Calu3 (cell line): ENCODE results near the gene DNMT3B. TPM values are rescaled to one million over a fixed set of nuclear protein-coding genes. Genes with fewer than 3 reads are reported as not detected.

Source experiments
- BruUV-seq: library from RNA; stranded (reverse); fragments of 400-500 nt; replicated peaks from 2 replicates; lab custom pipeline; 2021; lab: Mats Ljungman, UMichigan
- CTCF ChIA-PET: fragments of 300-600 bp; sonication (Branson Sonifier 250); formaldehyde crosslinking; loops from one replicate; lab custom pipeline; 2022; ENCODE audit warnings: antibody characterized with exemption; lab: Charles Lee
- DNase-seq: peaks from one replicate; pipeline ENCODE4 v3.0.0; 2022
- H3K27ac Mint-ChIP-seq: one replicate; pipeline ENCODE4 v1.8.0; 2022; ENCODE audit warnings: mixed read lengths; ENCODE audit not compliant: unreplicated experiment
- H3K27me3 Mint-ChIP-seq: one replicate; pipeline ENCODE4 v1.8.0; 2022; ENCODE audit warnings: mixed read lengths; ENCODE audit not compliant: unreplicated experiment
- H3K36me3 Mint-ChIP-seq: one replicate; pipeline ENCODE4 v1.8.0; 2022; ENCODE audit warnings: mild to moderate bottlenecking, moderate library complexity, mixed read lengths; ENCODE audit not compliant: insufficient read depth, unreplicated experiment
- H3K4me1 Mint-ChIP-seq: one replicate; pipeline ENCODE4 v1.8.0; 2022; ENCODE audit warnings: mild to moderate bottlenecking, low read depth, mixed read lengths; ENCODE audit not compliant: unreplicated experiment
- H3K4me3 Mint-ChIP-seq: one replicate; pipeline ENCODE4 v1.8.0; 2022; ENCODE audit warnings: mild to moderate bottlenecking, low read depth, moderate library complexity, mixed read lengths; ENCODE audit not compliant: unreplicated experiment
- H3K9me3 Mint-ChIP-seq: one replicate; pipeline ENCODE4 v1.8.0; 2022; ENCODE audit warnings: low read depth, mixed read lengths; ENCODE audit not compliant: unreplicated experiment
- intact Hi-C: fragments of 100-400 bp; cut with micrococcal nuclease; formaldehyde crosslinking; loops from one replicate; pipeline ENCODE4 v1.10.0; 2022; ENCODE audit not compliant: unreplicated experiment
- total RNA-seq: library from RNA; stranded (reverse); gene quantifications from 2 replicates; pipeline ENCODE4 v1.2.3, GENCODE V29; 2022
- TF ChIP-seq, protein P1 (sequence below): fragments of 200-600 bp; IDR thresholded peaks from one replicate; pipeline ENCODE4 v1.8.0; 2022; ENCODE audit warnings: antibody characterized with exemption; ENCODE audit not compliant: unreplicated experiment

The DNMT3B gene
- total RNA-seq, 1 experiment from 2014 or later = 10.8 TPM

DNA sequence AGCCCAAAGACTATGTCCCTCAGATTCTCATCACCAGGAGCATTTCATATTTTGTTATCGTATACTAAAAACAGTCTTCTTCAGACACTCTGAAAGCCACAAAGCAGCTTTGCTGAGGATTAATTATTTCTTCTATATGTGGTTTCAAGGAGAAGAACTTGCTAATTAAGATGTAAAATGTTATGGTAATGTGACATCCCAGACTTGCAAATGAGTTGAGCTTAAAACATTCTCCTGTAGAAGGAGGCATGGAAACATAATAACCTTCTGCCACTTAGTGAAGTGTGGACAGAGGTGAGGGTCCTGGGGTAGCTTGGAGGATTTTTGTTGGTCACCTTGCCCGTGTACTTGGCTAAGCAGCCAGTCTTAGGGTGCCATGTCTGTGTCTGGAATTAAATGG is 40.9 kb downstream of the DNMT3B start:
- Mint-ChIP-seq H3K27me3 (no peaks in the 10 kb centered on the region), H3K36me3 (no peaks in the 10 kb centered on the region), H3K4me3 (no peak overlapping the region), H3K9me3 (no peaks in the 10 kb centered on the region), H3K27ac (no peak overlapping the region), H3K4me1 (no peaks in the 10 kb centered on the region)
- TF ChIP-seq, protein P1, sequence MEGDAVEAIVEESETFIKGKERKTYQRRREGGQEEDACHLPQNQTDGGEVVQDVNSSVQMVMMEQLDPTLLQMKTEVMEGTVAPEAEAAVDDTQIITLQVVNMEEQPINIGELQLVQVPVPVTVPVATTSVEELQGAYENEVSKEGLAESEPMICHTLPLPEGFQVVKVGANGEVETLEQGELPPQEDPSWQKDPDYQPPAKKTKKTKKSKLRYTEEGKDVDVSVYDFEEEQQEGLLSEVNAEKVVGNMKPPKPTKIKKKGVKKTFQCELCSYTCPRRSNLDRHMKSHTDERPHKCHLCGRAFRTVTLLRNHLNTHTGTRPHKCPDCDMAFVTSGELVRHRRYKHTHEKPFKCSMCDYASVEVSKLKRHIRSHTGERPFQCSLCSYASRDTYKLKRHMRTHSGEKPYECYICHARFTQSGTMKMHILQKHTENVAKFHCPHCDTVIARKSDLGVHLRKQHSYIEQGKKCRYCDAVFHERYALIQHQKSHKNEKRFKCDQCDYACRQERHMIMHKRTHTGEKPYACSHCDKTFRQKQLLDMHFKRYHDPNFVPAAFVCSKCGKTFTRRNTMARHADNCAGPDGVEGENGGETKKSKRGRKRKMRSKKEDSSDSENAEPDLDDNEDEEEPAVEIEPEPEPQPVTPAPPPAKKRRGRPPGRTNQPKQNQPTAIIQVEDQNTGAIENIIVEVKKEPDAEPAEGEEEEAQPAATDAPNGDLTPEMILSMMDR = no peak
- BruUV-seq = no TSS peak
- no peak for DNase-seq
- intact Hi-C loops = no loop called here
- CTCF ChIA-PET = no interaction called here

DNA sequence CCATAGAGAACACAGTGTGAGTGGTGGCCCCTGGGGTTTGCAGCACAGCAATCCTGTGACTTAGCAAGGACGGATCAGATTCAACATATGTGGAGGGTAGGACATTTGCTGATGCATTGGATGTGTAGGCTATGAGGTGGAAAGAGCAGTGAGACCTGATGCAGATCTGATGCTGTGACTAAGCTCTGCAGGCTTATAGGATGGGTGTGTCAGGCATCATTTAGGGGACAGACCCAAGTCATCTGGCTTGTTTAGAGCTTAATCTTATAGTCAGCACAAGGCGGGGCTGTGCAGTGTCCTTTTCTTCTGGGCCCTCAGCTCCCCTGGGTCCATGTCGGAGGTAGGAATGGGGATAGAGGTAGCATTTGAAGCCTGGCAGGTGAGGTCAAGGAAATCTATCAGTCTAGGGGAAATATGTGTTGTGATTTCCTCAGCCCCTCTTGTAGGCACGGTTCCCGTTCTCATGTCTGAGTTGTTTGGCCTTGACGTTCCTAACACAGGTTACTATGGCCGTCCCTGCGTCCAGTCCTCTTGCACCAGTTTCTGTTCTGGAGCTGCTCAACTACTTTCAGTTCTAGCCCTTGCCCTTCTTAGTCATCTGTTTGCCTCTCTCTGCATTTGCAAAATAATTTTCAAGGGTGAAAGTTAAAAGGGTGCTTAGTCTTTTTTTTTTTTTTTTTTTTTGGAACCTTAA is 42.0 kb downstream of the DNMT3B start:
- CTCF ChIA-PET = interaction anchor here (0.6 kb wide), 1 partner anchor 61 kb away, joined by 3 read pairs; the partner anchor contains the start of gene COMMD7
- H3K4me3 Mint-ChIP-seq = no peak overlapping the region

DNA sequence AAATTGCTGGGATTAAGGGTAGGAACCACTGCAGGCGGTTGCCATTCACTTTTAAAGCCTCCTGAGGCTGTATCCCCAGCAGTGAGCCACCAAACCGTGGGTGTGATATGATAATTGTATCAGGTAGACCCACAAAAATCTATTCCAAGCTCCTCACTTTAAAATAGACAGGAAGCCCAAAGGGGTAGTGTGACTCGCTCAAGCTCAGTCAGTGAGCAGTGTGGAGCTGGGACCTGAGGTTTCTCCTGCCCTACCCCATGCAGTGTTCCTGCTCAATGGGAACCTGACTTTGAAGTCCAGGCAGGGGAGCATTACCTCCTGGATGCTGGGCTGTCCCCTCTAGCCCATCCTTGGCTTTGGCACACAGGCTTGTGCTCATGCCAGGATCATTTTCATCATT is 42.6 kb downstream of the DNMT3B start:
- no peak overlapping the region for H3K4me3 Mint-ChIP-seq
- DNase-seq = no peak
- BruUV-seq = no TSS peak
- H3K9me3 Mint-ChIP-seq = no peaks in the 10 kb centered on the region
- H3K27ac Mint-ChIP-seq = no peak overlapping the region
- intact Hi-C loops = no loop called here
- TF ChIP-seq, protein P1 = no peak
- H3K36me3 Mint-ChIP-seq = no peaks in the 10 kb centered on the region
- H3K4me1 Mint-ChIP-seq = no peaks in the 10 kb centered on the region
- CTCF ChIA-PET = no interaction called here
- H3K27me3 Mint-ChIP-seq = no peaks in the 10 kb centered on the region

More for the DNA sequence above, 42.0 kb downstream of the DNMT3B start:
- no peak overlapping the region for H3K27ac Mint-ChIP-seq
- no peak for DNase-seq
- no TSS peak for BruUV-seq
- TF ChIP-seq, protein P1 = no peak
- intact Hi-C loops = no loop called here
- H3K4me1 Mint-ChIP-seq = no peaks in the 10 kb centered on the region
- no peaks in the 10 kb centered on the region for H3K36me3 Mint-ChIP-seq
- no peaks in the 10 kb centered on the region for H3K9me3 Mint-ChIP-seq
- H3K27me3 Mint-ChIP-seq = no peaks in the 10 kb centered on the region

DNA sequence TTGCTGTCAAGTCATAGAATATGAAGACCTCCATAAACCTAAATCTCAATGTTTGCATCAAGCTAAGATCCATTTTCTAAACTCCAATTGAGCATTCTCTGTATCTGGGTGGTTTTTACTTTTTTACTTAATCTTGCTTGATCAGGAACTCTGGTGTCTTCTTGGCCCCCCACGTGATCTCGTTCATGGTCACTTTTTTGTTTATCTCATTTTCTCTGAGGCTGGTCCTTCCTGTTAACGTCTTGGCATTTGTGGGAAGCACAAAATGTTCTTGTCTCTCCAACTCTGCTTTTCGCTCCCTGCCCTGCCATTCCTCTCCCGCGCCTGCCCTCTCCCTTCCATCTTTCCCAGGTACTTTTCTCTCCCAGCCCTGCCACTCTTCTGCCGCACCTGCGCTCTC is 43.5 kb downstream of the DNMT3B start:
- Mint-ChIP-seq H3K4me1 (no peaks in the 10 kb centered on the region), H3K36me3 (no peaks in the 10 kb centered on the region), H3K27me3 (no peaks in the 10 kb centered on the region), H3K27ac (no peak overlapping the region), H3K9me3 (no peaks in the 10 kb centered on the region), H3K4me3 (no peak overlapping the region)
- CTCF ChIA-PET = no interaction called here
- no TSS peak for BruUV-seq
- intact Hi-C loops = no loop called here
- TF ChIP-seq, protein P1 = no peak
- DNase-seq = no peak
